Heart left ventricle (tissue), 16 donors: Measurements from ENCODE around the gene PDE6D. TPM values are rescaled to one million over a fixed set of nuclear protein-coding genes. Genes with fewer than 3 reads are reported as not detected.
"Not testable (repeated sequence)": the region's sequence is repeated elsewhere in the genome, so short reads cannot be mapped to it uniquely, and the experiment has no call there.

Source experiments
- ATAC-seq, 4 donors: fragments of 200-7000 bp; cut with Tn5 transposase; one replicate each; pipeline ENCODE4 v1.9.1; 2020 to 2022; ENCODE audit warnings: moderate library complexity in 4 of 4, mild to moderate bottlenecking in 3 of 4, moderate number of reproducible peaks in 1 of 4
- DNase-seq, 5 donors: peaks; one replicate each; pipeline ENCODE4 v3.0.0-alpha.2; 2020
- H3K27ac ChIP-seq, 12 donors: fragments of 200-600 bp; sonication (generic) in 4 of 12; one replicate each; pipeline versions ENCODE4 v1.5.0 to v1.8.0; 2016 to 2022; ENCODE audit warnings: mild to moderate bottlenecking in 2 of 12
- H3K27me3 ChIP-seq, 9 donors: fragments of 200-600 bp; sonication (generic) in 2 of 9; one replicate each; pipeline versions ENCODE4 v1.5.1 to v1.8.0; 2016 to 2022; ENCODE audit warnings: mild to moderate bottlenecking in 3 of 9
- H3K36me3 ChIP-seq, 9 donors: fragments of 200-600 bp; sonication (generic) in 2 of 9; one replicate each; pipeline versions ENCODE4 v1.5.0 to v1.8.0; 2018 to 2022; ENCODE audit warnings: mild to moderate bottlenecking in 2 of 9
- H3K4me1 ChIP-seq, 12 donors: fragments of 200-600 bp; sonication (generic) in 4 of 12; one replicate each; pipeline versions ENCODE4 v1.5.0 to v1.8.0; 2016 to 2022; ENCODE audit warnings: mild to moderate bottlenecking in 3 of 12
- H3K4me3 ChIP-seq, 12 donors: fragments of 200-600 bp; sonication (generic) in 4 of 12; one replicate each; pipeline versions ENCODE4 v1.5.0 to v1.8.0; 2017 to 2022; ENCODE audit warnings: mild to moderate bottlenecking in 9 of 12, moderate library complexity in 4 of 12
- H3K9me3 ChIP-seq, 12 donors: fragments of 200-600 bp; sonication (generic) in 4 of 12; one replicate each; pipeline versions ENCODE4 v1.5.0 to v1.8.0; 2016 to 2022; ENCODE audit warnings: mild to moderate bottlenecking in 1 of 12
- CTCF ChIP-seq, 12 donors: fragments of 200-600 bp; sonication (generic) in 4 of 12; IDR thresholded peaks; one replicate each; pipeline versions ENCODE4 v1.5.0 to v1.8.0; 2018 to 2022; ENCODE audit warnings: antibody characterized with exemption in 12 of 12, mild to moderate bottlenecking in 5 of 12
- POLR2A ChIP-seq, 2 donors: fragments of 450-650 bp; IDR thresholded peaks; one replicate each; pipeline ENCODE4 v1.6.1; 2017; ENCODE audit warnings: antibody characterized with exemption in 2 of 2, mild to moderate bottlenecking in 2 of 2, moderate library complexity in 2 of 2
- WGBS, 4 donors: extraction: QIAGEN DNeasy Blood & Tissue Kit in 2 of 4; methylation state at CpG; one replicate each; pipeline versions ENCODE4 v1.1.5 to v1.1.7; 2013 to 2018; 5-methylcytosine and 5-hydroxymethylcytosine counted together
- intact Hi-C, 10 donors: fragments of 100-400 bp; cut with DNase I; formaldehyde crosslinking; loops; one replicate each; pipeline versions ENCODE4 v1.11.1 to v1.14.2; 2022
- polyA plus RNA-seq, 2 donors: library from polyadenylated mRNA; stranded (reverse); fragments of 200-250 nt; gene quantifications; one replicate each; pipeline ENCODE4 v1.2.3, GENCODE V29; 2013
- total RNA-seq, 9 donors: library from RNA; depleted of rRNA in 2 of 9; stranded (reverse); fragments of >200 nt in 2 of 9; fragmentation: NEBNext Ultra II Directional in 3 of 9; extraction: Animal tissue kit (Norgen Biotek cat#: 25700) in 3 of 9; gene quantifications; one replicate each; pipeline versions ENCODE4 v1.1.0 to v1.2.4, GENCODE V29; 2016 to 2023
- donor health status: ischemic (EF 13 %, LVEDD 7.1; RV severe dilation, severe dysfunction).
- donor health status: healthy with polysubstance abuse.
- donor health status: DM: no; HTN: yes; CAD: no.
- donor health status: DM: no; HTN: no; CAD: no.
- donor health status: ischemic (EF 25% LVEDD 6.9; RV normal size, moderate dysfunction).
- donor health status: ischemic (EF 25% LVEDD 5.7; RV mildly dilated, moderate dysfunction).
- donor health status: healthy.
- donor health status: DM: yes; HTN: yes; CAD: no.
- donor health status: ischemic (EF 35%, LVEDD 5.7; RV mildly dilated, moderate dysfunction).
- donor health status: nonischemic (EF 11% LVEDD 7.7; RV severe dilation, severe dysfunction).
- donor health status: DM: yes; HTN: yes; CAD: no.
- donor health status: PGD.
- donor health status: ischemic (EF 29% LVEDD 5.4; RV normal size, mild dysfunction).
- donor health status: nonischemic (EF 23%, LVEDD 6.1; RV moderate dilation, normal function).

Gene PDE6D
- total and polyA plus RNA-seq, 11 donors = 12.3 to 30.1 (median 19.8) TPM

GRCh38 chr2:231761735-231762134 is 19.3 kb downstream of the PDE6D start:
- 70 to 81% (median 75%) methylated on average over 2 of the region's 2 CpGs for WGBS, 4 donors
- no peaks in the 10 kb centered on the region for H3K9me3 ChIP-seq
- no peaks in the 10 kb centered on the region for H3K36me3 ChIP-seq
- no peak for TF ChIP-seq CTCF (IDR thresholded peaks at IDR 0.05)
- no peak for TF ChIP-seq POLR2A (IDR thresholded peaks at IDR 0.05)
- H3K27ac ChIP-seq = no peak overlapping the region
- intact Hi-C loops = no loop called here
- peak in 1 of 5 donors; percentile 23 for DNase-seq
- ATAC-seq = peak in 1 of 4 donors; percentile 42
- H3K4me1 ChIP-seq = peaks cover 0 to 8% (median 0%) of the 10 kb centered on the region in 12 donors
- no peaks in the 10 kb centered on the region for H3K27me3 ChIP-seq
- H3K4me3 ChIP-seq = no peak overlapping the region

- no peak overlapping the region for H3K4me3 ChIP-seq
- H3K27ac ChIP-seq = no peak overlapping the region
- no peaks in the 10 kb centered on the region for H3K9me3 ChIP-seq
- H3K36me3 ChIP-seq = no peaks in the 10 kb centered on the region
- no peaks in the 10 kb centered on the region for H3K27me3 ChIP-seq
- no peaks in the 10 kb centered on the region for H3K4me1 ChIP-seq
- intact Hi-C loops = no loop called here
- TF ChIP-seq POLR2A (IDR thresholded peaks at IDR 0.05) (no peak), CTCF (IDR thresholded peaks at IDR 0.05) (no peak)
- no peak for DNase-seq
- 91 to 95% (median 94%) methylated on average over 2 of the region's 2 CpGs for WGBS, 4 donors
- ATAC-seq = no peak
These were observed 29.0 kb downstream of the PDE6D start for GRCh38 chr2:231752061-231752460.

GRCh38 chr2:231751042-231751815 is 29.9 kb downstream of the PDE6D start:
- H3K27ac ChIP-seq = no peak overlapping the region
- DNase-seq = no peak
- 91 to 97% (median 95%) methylated on average over 4 of the region's 4 CpGs for WGBS, 4 donors
- H3K4me3 ChIP-seq = no peak overlapping the region
- no peaks in the 10 kb centered on the region for H3K36me3 ChIP-seq
- H3K27me3 ChIP-seq = no peaks in the 10 kb centered on the region
- intact Hi-C loops = no loop called here
- ATAC-seq = no peak
- no peaks in the 10 kb centered on the region for H3K9me3 ChIP-seq
- no peaks in the 10 kb centered on the region for H3K4me1 ChIP-seq
- TF ChIP-seq CTCF (IDR thresholded peaks at IDR 0.05) = no peak
- TF ChIP-seq POLR2A (IDR thresholded peaks at IDR 0.05) = no peak

- ATAC-seq, intact Hi-C loops, H3K27me3 ChIP-seq, DNase-seq, H3K4me1 ChIP-seq, H3K27ac ChIP-seq, H3K9me3 ChIP-seq, H3K4me3 ChIP-seq, H3K36me3 ChIP-seq: not testable (repeated sequence)
- 91 to 97% (median 96%) methylated on average over 9 to 10 of the region's 10 CpGs for WGBS, 4 donors
These were observed 32.1 kb downstream of the PDE6D start for GRCh38 chr2:231749016-231749415.

GRCh38 chr2:231748153-231748896 is 32.8 kb downstream of the PDE6D start:
- ATAC-seq, H3K4me1 ChIP-seq, H3K36me3 ChIP-seq, DNase-seq, H3K27ac ChIP-seq, intact Hi-C loops, H3K27me3 ChIP-seq, H3K9me3 ChIP-seq, H3K4me3 ChIP-seq: not testable (repeated sequence)
- 91 to 95% (median 93%) methylated on average over 6 of the region's 6 CpGs for WGBS, 4 donors
